H1 (cell line): Measurements from ENCODE around the gene TMEM39B. TPM values are rescaled to one million over a fixed set of nuclear protein-coding genes. Genes with fewer than 3 reads are reported as not detected.

ENCODE experiments used
- ATF3 ChIP-seq: IDR thresholded peaks from 2 replicates; pipeline ENCODE4 v1.6.1; 2011; ENCODE audit warnings: low read depth, mild to moderate bottlenecking, low read length; ENCODE audit not compliant: insufficient read depth
- BCL11A ChIP-seq, 2 experiments: IDR thresholded peaks; one replicate each; pipeline ENCODE4 v1.6.1; 2011; ENCODE audit warnings: low read depth in 2 of 2, low read length in 2 of 2, mild to moderate bottlenecking in 2 of 2
- CHD1 ChIP-seq: IDR thresholded peaks from 2 replicates; pipeline ENCODE4 v1.6.1; 2012; ENCODE audit warnings: low read depth, low read length, improper control_type of control experiment
- CREB1 ChIP-seq: IDR thresholded peaks from 2 replicates; pipeline ENCODE4 v1.6.1; 2012; ENCODE audit warnings: inconsistent platforms
- EGR1 ChIP-seq: IDR thresholded peaks from 2 replicates; pipeline ENCODE4 v1.6.1; 2011; ENCODE audit warnings: low read depth, low read length, borderline replicate concordance
- GABPA ChIP-seq: IDR thresholded peaks from 2 replicates; pipeline ENCODE4 v1.6.1; 2011; ENCODE audit warnings: mild to moderate bottlenecking, low read length, moderate library complexity, borderline replicate concordance; ENCODE audit not compliant: insufficient read depth
- RNF2 ChIP-seq: fragments of 200-900, 300-1000 bp; sonication (generic); IDR thresholded peaks from 2 replicates; pipeline ENCODE4 v1.7.1; 2016; ENCODE audit warnings: borderline replicate concordance, low read depth, mild to moderate bottlenecking, antibody characterized with exemption, low read length; ENCODE audit not compliant: poor library complexity, severe bottlenecking; ENCODE audit errors: missing control alignments
- RXRA ChIP-seq: IDR thresholded peaks from 2 replicates; pipeline ENCODE4 v1.6.1; 2011; ENCODE audit warnings: low read depth, mild to moderate bottlenecking, low read length, moderate library complexity; ENCODE audit not compliant: insufficient read depth
- SP1 ChIP-seq: IDR thresholded peaks from 2 replicates; pipeline ENCODE4 v1.6.1; 2011; ENCODE audit warnings: low read depth, low read length
- polyA plus RNA-seq, 7 experiments: library from polyadenylated mRNA; depleted of rRNA in 3 of 7; stranded (reverse) in 5 of 7; unstranded in 2 of 7; fragments of >200 nt in 5 of 7; fragments of 200-250 nt in 2 of 7; gene quantifications; 1 replicate in 5 of 7; 2 replicates in 1 of 7; 4 replicates in 1 of 7; pipeline versions ENCODE4 v1.2.1 to v1.2.3, GENCODE V29; 2011 to 2013; ENCODE audit warnings: missing spikeins in 2 of 7, mixed read lengths in 2 of 7
- total RNA-seq: library from RNA; stranded (reverse); fragmentation: NEBNext Ultra II Directional; extraction: Animal tissue kit (Norgen Biotek cat#: 25700); gene quantifications from 2 replicates; pipeline ENCODE4 v1.2.1, GENCODE V29; 2021

The TMEM39B gene
- total and polyA plus RNA-seq, 2 of the 8 experiments (the other 6 are each of a cell fraction or from before 2014, with no cell fraction given) = 25.3 to 32.7 TPM

- no peak for TF ChIP-seq BCL11A (IDR thresholded peaks at IDR 0.05; ENCODE audit: low read depth in 2 of 2, low read length in 2 of 2)
- TF ChIP-seq GABPA = no peak
- TF ChIP-seq ATF3 = no peak
- TF ChIP-seq RXRA = no peak
- no peak for TF ChIP-seq RNF2
- TF ChIP-seq CREB1 = no peak
- no peak for TF ChIP-seq CHD1
- no peak for TF ChIP-seq EGR1
- no peak for TF ChIP-seq SP1
Measured at GRCh38 chr1:32048440-32048839, 24.3 kb upstream of the TMEM39B start (continued).
